KMS-11 (cell line): ENCODE data around the gene SPECC1.

Source experiments
- H2AFZ ChIP-seq: fragments of 200-600 bp; sonication (generic); 2 replicates; pipeline ENCODE4 v1.6.1; 2016; ENCODE audit warnings: antibody characterized with exemption, mixed run types, low read depth
- H3K27ac ChIP-seq: fragments of 200-600 bp; sonication (generic); 2 replicates; pipeline ENCODE4 v1.6.1; 2016; ENCODE audit warnings: mild to moderate bottlenecking, mixed run types
- H3K27me3 ChIP-seq: fragments of 200-600 bp; sonication (generic); 2 replicates; pipeline ENCODE4 v1.6.1; 2017; ENCODE audit warnings: mild to moderate bottlenecking, low read depth, mixed run types, moderate library complexity; ENCODE audit not compliant: insufficient read depth
- H3K36me3 ChIP-seq: fragments of 200-600 bp; sonication (generic); 2 replicates; pipeline ENCODE4 v1.6.1; 2017; ENCODE audit warnings: mild to moderate bottlenecking, mixed run types; ENCODE audit not compliant: insufficient read depth
- H3K4me1 ChIP-seq: fragments of 200-600 bp; sonication (generic); 2 replicates; pipeline ENCODE4 v1.6.1; 2016; ENCODE audit warnings: mild to moderate bottlenecking, low read depth, mixed run types; ENCODE audit not compliant: poor library complexity, severe bottlenecking
- H3K4me2 ChIP-seq: fragments of 200-600 bp; sonication (generic); 2 replicates; pipeline ENCODE4 v1.7.0; 2016; ENCODE audit warnings: mild to moderate bottlenecking, mixed run types
- H3K4me3 ChIP-seq: fragments of 200-600 bp; sonication (generic); IDR thresholded peaks from 2 replicates; pipeline ENCODE4 v1.6.1; 2017; ENCODE audit warnings: low read depth, low read length, mixed read lengths; ENCODE audit not compliant: insufficient read depth
- H3K79me2 ChIP-seq: fragments of 200-600 bp; sonication (generic); 2 replicates; pipeline ENCODE4 v1.6.1; 2016; ENCODE audit warnings: low read depth, mixed run types; ENCODE audit not compliant: insufficient read depth
- H3K9ac ChIP-seq: fragments of 200-600 bp; sonication (generic); 2 replicates; pipeline ENCODE4 v1.6.1; 2016; ENCODE audit warnings: mild to moderate bottlenecking, mixed run types
- H4K20me1 ChIP-seq: fragments of 200-600 bp; sonication (generic); 2 replicates; pipeline ENCODE4 v1.6.1; 2016; ENCODE audit warnings: mild to moderate bottlenecking, mixed run types; ENCODE audit not compliant: insufficient read depth
- TF ChIP-seq, protein P1 (sequence below): fragments of 200-600 bp; sonication (generic); conservative IDR thresholded peaks from 2 replicates; pipeline ENCODE4 v1.6.1; 2017; ENCODE audit warnings: low read depth, mild to moderate bottlenecking, antibody characterized with exemption, low read length, moderate library complexity, mixed read lengths

SPECC1 gene

DNA sequence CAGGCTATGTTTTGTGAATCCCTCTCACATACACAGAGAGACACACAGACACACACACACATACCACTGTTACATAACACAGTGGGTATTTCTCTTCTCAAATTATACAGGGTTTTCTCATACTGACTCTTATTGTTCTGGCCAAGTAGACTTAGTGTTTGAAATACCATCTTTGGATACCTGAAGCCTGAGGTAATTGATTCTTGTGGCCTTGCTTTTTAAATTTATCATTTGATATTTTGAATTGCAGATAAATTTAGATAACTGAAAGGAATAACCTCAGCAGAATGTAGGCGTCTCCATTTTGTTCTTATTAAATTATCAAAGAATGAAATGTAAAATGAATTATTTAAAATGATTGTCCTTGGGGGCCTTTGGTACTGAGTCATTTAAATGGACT lies 234.4 kb downstream of the SPECC1 start:
- TF ChIP-seq, protein P1, sequence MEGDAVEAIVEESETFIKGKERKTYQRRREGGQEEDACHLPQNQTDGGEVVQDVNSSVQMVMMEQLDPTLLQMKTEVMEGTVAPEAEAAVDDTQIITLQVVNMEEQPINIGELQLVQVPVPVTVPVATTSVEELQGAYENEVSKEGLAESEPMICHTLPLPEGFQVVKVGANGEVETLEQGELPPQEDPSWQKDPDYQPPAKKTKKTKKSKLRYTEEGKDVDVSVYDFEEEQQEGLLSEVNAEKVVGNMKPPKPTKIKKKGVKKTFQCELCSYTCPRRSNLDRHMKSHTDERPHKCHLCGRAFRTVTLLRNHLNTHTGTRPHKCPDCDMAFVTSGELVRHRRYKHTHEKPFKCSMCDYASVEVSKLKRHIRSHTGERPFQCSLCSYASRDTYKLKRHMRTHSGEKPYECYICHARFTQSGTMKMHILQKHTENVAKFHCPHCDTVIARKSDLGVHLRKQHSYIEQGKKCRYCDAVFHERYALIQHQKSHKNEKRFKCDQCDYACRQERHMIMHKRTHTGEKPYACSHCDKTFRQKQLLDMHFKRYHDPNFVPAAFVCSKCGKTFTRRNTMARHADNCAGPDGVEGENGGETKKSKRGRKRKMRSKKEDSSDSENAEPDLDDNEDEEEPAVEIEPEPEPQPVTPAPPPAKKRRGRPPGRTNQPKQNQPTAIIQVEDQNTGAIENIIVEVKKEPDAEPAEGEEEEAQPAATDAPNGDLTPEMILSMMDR: no peak
- Histone ChIP-seq H3K27me3 (no peaks in the 10 kb centered on the region), H3K27ac (no peak overlapping the region), H4K20me1 (no peaks in the 10 kb centered on the region), H3K4me3 (no peak overlapping the region), H3K4me2 (no peak overlapping the region), H3K79me2 (no peaks in the 10 kb centered on the region), H3K9ac (no peak overlapping the region), H2AFZ (no peak overlapping the region), H3K4me1 (no peaks in the 10 kb centered on the region), H3K36me3 (no peaks in the 10 kb centered on the region)

DNA sequence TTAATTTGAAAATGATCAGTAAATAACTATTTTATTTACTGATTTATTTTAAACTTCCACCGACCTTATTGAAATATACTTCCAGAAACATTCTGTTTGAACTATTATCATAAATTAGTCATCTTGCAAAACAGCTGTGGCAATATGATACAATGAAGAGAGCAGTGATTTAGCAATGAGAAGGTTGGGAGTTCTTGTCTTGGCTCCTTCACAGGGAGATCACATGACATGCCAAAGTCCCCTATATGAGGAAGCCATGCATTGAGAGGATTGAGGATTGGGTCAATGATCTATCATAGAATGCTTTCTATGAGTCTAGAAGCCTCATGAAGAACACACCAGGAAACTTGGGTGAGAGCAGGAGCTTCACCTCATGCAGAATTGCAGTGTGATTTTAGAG lies 235.5 kb downstream of the SPECC1 start:
- H3K4me1 ChIP-seq: no peaks in the 10 kb centered on the region
- H3K27ac ChIP-seq: no peak overlapping the region
- H3K36me3 ChIP-seq: no peaks in the 10 kb centered on the region
- TF ChIP-seq, protein P1: no peak
- H3K79me2 ChIP-seq: no peaks in the 10 kb centered on the region
- H3K4me3 ChIP-seq: no peak overlapping the region
- no peak overlapping the region for H3K4me2 ChIP-seq
- no peaks in the 10 kb centered on the region for H3K27me3 ChIP-seq
- H4K20me1 ChIP-seq: no peaks in the 10 kb centered on the region
- no peak overlapping the region for H3K9ac ChIP-seq
- no peak overlapping the region for H2AFZ ChIP-seq

DNA sequence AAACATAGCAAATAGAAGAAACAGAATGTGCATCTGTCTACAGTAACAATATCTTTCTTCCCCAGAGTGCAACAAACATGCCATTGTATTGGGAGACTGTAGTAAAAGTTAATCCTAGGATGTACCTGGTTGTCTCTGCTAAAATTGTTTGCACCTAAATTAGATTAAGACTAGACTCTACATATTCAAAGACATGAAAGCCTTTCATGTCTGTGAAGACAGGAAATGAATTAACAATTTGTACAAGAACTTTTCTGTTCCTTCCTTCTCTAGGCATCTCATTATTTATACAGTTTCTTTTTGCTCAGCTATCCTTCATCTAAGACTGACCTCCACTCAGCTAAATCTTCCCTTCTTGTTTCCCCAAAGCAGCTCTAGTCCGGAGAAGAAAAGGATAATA lies 237.5 kb downstream of the SPECC1 start:
- no peak overlapping the region for H3K27ac ChIP-seq
- no peak overlapping the region for H3K9ac ChIP-seq
- no peaks in the 10 kb centered on the region for H3K4me1 ChIP-seq
- no peaks in the 10 kb centered on the region for H3K36me3 ChIP-seq
- TF ChIP-seq, protein P1: no peak
- H3K27me3 ChIP-seq: no peaks in the 10 kb centered on the region
- H3K4me3 ChIP-seq: no peak overlapping the region
- H3K4me2 ChIP-seq: no peak overlapping the region
- no peak overlapping the region for H2AFZ ChIP-seq
- no peaks in the 10 kb centered on the region for H3K79me2 ChIP-seq
- H4K20me1 ChIP-seq: no peaks in the 10 kb centered on the region

DNA sequence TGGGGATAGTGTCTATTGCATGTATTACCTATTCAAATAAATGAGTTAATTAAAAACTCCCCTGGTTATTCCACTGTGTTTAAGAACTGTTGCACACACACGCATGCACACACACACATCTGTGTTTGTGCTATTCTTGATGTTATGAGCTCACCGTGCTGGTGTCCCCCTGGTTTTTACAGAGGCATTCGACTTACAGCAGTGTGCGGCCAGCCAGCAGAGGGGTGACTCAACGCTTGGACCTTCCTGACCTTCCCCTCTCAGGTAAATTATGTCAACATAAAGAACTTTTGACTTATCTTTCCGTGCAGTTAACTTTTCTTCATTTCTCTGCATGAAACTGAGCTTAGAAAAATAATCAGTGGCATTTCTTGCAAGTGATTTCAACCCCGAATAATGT lies 244.2 kb downstream of the SPECC1 start:
- no peak overlapping the region for H3K27ac ChIP-seq
- H3K4me3 ChIP-seq: no peak overlapping the region
- no peaks in the 10 kb centered on the region for H4K20me1 ChIP-seq
- TF ChIP-seq, protein P1: no peak
- H2AFZ ChIP-seq: no peak overlapping the region
- H3K4me1 ChIP-seq: no peaks in the 10 kb centered on the region
- no peaks in the 10 kb centered on the region for H3K79me2 ChIP-seq
- no peak overlapping the region for H3K9ac ChIP-seq
- H3K36me3 ChIP-seq: no peaks in the 10 kb centered on the region
- no peaks in the 10 kb centered on the region for H3K27me3 ChIP-seq
- H3K4me2 ChIP-seq: no peak overlapping the region
